Activated gamma-delta T cell treated with anti-CD3 and anti-CD28 coated beads, Interleukin-2, amount 50 U/mL, for 16 hours (primary cell): ENCODE measurements around the gene CETP.
A peak's percentile ranks its signal among the peaks of the same experiment; 100 is the strongest.

Source experiments
- DNase-seq: peaks from one replicate; pipeline ENCODE4 v3.0.0-alpha.2; 2020; ENCODE audit warnings: low read depth

The CETP gene

DNA sequence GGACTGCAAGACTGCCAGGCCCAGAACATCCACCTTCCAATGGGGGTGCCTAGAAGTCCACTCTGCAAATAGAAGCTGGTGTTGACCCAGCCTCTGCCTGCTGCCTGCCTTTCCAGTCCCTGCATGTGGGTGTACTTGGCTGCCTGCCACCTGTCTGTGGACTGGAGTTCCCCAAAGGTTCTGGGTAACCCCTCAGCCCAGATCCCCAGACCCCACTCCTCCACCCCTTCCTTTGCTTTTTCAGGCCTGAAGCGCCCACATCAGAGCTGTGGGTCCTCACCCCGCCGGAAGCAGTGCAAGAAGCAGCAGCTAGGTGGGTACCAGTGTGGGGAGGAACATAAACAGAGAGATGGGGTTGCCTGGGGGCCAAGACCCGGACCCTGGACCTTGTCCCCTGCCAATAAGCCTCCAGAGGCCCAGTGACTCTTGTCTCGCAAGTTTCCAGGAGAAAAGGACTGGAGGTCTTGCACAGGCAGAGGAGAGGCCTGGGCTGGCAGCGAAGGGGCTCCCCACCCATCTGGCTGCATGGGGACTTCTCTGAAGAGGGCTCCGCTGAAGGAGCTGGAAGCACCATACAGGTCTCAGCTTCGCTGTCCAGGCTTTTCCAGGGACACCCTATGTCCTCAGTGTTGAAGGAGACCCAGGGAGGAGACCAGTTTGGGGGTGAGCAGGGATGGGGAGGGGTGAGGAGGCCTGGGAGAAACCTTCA is 61.9 kb downstream of the CETP start:
- peak; percentile 86 for DNase-seq

DNA sequence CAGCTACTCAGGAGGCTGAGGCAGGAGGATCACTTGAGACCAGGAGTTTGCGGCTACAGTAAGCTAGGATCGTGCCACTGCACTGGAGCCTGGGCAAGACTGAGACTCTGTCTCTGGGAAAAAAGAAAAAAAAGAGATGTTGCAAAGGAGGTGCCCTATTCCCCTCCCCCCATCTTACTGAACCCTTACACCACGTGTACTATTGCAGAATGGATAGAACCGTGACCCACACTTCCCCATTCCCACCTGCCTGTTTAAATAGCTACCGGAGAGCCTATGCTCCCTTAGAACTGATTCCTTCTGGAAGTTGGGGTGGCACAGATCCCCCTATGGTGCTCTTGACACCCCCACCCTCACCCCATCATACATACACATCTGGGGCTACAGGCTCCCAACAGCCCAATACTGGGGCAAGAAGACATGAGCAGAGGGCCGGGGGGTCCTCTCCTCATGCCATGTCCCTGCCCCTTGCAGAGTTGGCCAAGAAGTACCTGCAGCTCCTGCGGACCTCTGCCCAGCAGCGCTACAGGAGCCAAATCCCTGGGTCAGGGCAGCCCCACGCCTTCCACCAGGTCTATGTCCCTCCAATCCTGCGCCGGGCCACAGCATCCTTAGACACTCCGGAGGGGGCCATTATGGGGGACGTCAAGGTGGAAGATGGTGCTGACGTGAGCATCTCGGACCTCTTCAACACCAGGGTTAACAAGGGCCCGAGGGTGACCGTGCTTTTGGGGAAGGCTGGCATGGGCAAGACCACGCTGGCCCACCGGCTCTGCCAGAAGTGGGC is 63.3 kb downstream of the CETP start:
- DNase-seq = no peak

DNA sequence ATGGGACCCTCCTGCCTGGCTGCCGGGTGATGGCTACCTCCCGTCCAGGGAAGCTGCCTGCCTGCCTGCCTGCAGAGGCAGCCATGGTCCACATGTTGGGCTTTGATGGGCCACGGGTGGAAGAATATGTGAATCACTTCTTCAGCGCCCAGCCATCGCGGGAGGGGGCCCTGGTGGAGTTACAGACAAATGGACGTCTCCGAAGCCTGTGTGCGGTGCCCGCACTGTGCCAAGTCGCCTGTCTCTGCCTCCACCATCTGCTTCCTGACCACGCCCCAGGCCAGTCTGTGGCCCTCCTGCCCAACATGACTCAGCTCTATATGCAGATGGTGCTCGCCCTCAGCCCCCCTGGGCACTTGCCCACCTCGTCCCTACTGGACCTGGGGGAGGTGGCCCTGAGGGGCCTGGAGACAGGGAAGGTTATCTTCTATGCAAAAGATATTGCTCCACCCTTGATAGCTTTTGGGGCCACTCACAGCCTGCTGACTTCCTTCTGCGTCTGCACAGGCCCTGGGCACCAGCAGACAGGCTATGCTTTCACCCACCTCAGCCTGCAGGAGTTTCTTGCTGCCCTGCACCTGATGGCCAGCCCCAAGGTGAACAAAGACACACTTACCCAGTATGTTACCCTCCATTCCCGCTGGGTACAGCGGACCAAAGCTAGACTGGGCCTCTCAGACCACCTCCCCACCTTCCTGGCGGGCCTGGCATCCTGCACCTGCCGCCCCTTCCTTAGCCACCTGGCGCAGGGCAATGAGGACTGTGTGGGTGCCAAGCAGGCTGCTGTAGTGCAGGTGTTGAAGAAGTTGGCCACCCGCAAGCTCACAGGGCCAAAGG is 64.4 kb downstream of the CETP start:
- DNase-seq = no peak

DNA sequence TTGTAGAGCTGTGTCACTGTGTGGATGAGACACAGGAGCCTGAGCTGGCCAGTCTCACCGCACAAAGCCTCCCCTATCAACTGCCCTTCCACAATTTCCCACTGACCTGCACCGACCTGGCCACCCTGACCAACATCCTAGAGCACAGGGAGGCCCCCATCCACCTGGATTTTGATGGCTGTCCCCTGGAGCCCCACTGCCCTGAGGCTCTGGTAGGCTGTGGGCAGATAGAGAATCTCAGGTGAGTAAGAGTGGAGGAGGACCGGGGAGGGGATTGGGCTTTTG is 65.0 kb downstream of the CETP start:
- no peak for DNase-seq

DNA sequence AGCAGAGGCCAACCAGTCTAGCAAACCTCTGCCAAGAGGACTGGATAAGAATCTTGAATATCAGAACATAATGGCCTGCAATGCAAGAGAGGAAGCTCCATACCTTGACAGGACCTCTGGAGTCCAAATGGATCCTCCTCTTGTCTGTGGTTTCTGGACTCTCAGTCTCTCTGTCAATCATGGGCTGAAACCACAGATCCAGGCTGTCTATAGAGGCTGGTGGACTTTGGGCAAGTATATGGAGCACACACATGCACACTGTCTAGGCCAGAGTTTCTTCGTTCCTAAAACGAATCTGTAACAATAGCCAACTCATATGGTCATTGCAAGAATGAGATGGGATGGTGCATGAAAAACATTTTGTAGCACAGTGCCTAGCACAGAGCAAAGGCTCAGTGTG is 65.3 kb downstream of the CETP start:
- DNase-seq = no peak

DNA sequence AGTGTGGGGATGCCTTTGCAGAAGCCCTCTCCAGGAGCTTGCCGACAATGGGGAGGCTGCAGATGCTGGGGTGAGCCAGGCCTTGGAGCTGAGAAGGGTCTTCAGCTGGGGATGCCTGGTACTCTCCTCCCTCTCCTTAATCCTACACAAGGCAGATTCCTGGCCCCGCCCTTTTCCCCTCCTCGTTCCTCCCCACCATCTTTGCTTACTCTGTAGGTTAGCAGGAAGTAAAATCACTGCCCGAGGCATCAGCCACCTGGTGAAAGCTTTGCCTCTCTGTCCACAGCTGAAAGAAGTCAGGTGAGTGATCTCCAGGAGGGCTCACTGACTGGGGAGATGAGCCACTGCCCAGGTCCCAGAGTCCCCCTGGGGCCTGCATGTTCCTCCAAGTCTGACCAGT is 66.3 kb downstream of the CETP start:
- no peak for DNase-seq

DNA sequence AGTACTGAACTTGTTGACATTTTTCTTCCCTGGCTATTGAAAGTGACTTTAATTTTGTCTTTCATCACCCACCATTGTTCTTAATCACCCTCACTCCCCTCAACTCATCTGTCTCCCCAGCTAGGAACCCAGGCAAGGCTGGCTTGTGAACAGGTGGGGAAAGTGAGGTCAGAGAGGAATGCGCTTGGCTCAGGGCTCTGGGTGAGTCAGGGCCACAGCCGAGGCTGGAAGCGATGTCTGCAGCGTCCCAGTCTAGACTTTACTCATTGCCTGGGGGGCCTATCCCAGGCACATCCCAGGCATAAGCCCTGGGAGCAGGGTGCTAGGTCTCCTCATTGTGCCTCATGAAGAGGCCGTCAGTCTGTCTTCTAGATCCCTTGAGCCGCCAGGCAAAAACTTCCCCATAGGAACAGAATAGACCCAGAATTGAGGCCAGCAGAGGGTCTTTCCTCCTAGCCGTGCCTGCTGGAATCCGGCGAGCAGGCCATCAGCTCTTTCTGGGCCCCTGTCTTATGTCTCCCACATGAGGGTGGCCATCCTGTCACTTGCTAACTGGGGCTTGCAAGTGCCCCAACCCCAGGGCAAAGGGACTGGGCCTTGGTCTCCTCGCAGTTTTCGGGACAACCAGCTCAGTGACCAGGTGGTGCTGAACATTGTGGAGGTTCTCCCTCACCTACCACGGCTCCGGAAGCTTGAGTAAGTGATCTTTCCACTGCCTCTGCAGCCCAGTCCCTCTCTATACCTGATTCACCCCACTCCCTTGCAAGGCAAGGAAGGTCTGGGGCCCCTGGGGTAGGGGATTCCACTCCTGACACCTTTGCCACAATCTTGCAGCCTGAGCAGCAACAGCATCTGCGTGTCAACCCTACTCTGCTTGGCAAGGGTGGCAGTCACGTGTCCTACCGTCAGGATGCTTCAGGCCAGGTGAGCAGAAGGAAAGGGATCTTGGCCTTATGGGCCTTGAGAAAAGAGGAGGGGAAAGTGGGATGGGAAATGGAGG is 67.7 kb downstream of the CETP start:
- peak; percentile 57 for DNase-seq

DNA sequence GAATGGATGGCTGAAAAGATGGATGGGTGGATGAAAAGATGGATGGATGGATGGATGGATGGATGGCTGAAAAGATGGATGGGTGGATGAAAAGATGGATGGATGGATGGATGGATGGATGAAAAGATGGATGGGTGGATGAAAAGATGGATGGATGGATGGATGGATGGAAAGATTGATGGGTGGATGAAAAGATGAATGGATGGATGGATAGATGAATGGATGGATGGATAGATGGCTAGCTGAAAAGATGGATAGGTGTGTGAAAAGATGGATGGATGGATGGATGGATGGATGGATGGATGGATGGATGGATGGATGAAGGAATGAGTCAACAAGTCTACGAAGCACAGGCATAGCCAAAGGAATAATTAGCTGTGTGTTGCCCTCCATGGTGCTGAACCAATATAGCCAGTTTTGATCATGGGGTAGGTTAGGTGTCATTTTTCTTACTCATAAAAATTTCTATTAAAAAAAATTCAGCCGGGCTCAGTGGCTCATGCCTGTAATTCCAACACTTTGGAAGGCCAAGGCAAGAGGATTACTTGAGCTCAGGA is 68.7 kb downstream of the CETP start:
- DNase-seq = no peak

DNA sequence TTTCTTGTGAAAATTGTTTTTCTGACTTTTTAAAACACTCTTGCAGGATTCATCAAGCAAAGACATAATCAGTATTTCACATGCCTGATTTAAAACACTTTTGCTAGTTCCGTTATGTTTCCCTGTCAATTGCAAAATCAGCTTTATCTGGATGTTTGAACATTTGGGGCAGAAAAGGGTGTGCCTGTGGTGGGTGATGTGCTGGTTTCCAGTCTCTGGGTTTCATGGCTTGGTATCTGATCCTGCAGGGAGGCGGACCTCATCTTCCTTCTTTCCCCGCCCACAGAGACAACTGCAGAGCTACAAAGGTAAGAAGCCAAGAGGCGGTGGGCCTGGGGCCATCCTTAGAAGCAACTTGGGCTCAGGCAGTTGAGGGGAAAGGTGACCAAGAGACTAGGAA is 69.4 kb downstream of the CETP start:
- DNase-seq = no peak

DNA sequence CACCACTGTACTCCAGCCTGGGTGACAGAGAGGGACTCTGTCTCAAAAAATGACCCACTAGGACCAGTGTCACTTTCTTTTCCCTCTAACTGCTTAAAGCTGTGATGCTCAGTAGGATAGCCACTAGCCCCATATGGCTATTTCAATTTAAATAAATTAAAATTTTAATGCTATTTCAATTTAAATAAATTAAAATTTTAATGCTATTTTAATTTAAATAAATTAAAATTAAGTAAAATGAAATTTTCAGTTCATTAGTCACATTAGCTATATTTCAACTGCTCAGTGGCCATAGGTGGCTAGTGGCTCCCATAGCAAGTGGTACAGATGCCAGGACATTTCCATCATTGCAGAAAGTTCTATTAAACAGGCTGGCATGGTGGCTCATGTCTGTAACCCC is 70.6 kb downstream of the CETP start:
- DNase-seq = no peak

DNA sequence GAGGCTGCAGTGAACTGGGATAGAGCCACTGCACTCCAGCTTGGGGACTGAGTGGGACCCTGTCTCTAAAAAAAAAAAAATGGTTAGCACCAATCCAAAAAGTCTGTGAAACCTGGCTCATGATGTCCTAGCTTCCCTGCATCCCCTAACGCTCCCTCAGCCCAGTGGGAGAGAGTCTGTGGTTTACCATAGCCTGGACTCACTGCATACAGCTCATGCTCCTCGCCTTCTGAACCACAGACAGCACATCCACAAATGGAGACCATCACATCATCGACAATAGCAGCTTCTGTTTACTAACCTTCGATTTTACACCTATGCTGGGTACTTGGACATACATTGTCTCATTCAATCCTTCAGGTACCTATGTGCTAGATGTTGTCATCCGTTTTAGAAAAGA is 71.2 kb downstream of the CETP start:
- no peak for DNase-seq
